GDM1 (cell line): Measurements from ENCODE around the gene ZMIZ2.
A peak's percentile ranks its signal among the peaks of the same experiment; 100 is the strongest.
"Not testable (repeated sequence)": the region's sequence is repeated elsewhere in the genome, so short reads cannot be mapped to it uniquely, and the experiment has no call there.

Experiments
- DNase-seq: peaks from one replicate; lab custom pipeline; 2025; lab: John Stamatoyannopoulos, UW

Gene ZMIZ2

GRCh38 chr7:44748045-44748947 lies at the start of gene ZMIZ2:
Gene ZMIZ2 (plus strand): TSS chr7:44748847. CDS start chr7:44756250, 7,403 bp downstream.
- peak; percentile 86 for DNase-seq

- DNase-seq, result not testable (repeated sequence)
These were observed 49.0 kb upstream of the ZMIZ2 start for GRCh38 chr7:44699598-44699997.

- DNase-seq, result no peak
These were observed 48.3 kb upstream of the ZMIZ2 start for GRCh38 chr7:44700322-44700721.

- not testable (repeated sequence) for DNase-seq
These were observed 45.3 kb upstream of the ZMIZ2 start for GRCh38 chr7:44703391-44703790.

- no peak for DNase-seq
These were observed 44.7 kb upstream of the ZMIZ2 start for GRCh38 chr7:44703921-44704320.

GRCh38 chr7:44705434-44705833 lies 43.2 kb upstream of the ZMIZ2 start:
- DNase-seq, result no peak

GRCh38 chr7:44706788-44707557 lies 41.7 kb upstream of the ZMIZ2 start:
- DNase-seq, result no peak

- DNase-seq, result no peak
These were observed 41.0 kb upstream of the ZMIZ2 start for GRCh38 chr7:44707558-44708230.

GRCh38 chr7:44709011-44709915 lies 39.4 kb upstream of the ZMIZ2 start:
- no peak for DNase-seq

- DNase-seq, result no peak
These were observed 38.6 kb upstream of the ZMIZ2 start for GRCh38 chr7:44709945-44710596.

GRCh38 chr7:44711528-44711927 lies 37.1 kb upstream of the ZMIZ2 start:
- no peak for DNase-seq

GRCh38 chr7:44712012-44712411 lies 36.6 kb upstream of the ZMIZ2 start:
- DNase-seq, result no peak

GRCh38 chr7:44713141-44713540 lies 35.5 kb upstream of the ZMIZ2 start:
- no peak for DNase-seq

GRCh38 chr7:44713680-44714335 lies 34.8 kb upstream of the ZMIZ2 start:
- DNase-seq, result no peak

- no peak for DNase-seq
These were observed 32.4 kb upstream of the ZMIZ2 start for GRCh38 chr7:44716205-44716604.

GRCh38 chr7:44720301-44720700 lies 28.3 kb upstream of the ZMIZ2 start:
- DNase-seq, result no peak

GRCh38 chr7:44724276-44724675 lies 24.4 kb upstream of the ZMIZ2 start:
- no peak for DNase-seq

- not testable (repeated sequence) for DNase-seq
These were observed 22.4 kb upstream of the ZMIZ2 start for GRCh38 chr7:44726250-44726649.

- DNase-seq, result no peak
These were observed 21.3 kb upstream of the ZMIZ2 start for GRCh38 chr7:44727158-44727936.

GRCh38 chr7:44727937-44728262 lies 20.7 kb upstream of the ZMIZ2 start:
- no peak for DNase-seq
